ENCODE measurements around the gene PAX2. TPM values are rescaled to one million over a fixed set of nuclear protein-coding genes. Genes with fewer than 3 reads are reported as not detected.

PAX2 gene
- total RNA-seq, 1 donor from 2014 or later = not detected

DNA sequence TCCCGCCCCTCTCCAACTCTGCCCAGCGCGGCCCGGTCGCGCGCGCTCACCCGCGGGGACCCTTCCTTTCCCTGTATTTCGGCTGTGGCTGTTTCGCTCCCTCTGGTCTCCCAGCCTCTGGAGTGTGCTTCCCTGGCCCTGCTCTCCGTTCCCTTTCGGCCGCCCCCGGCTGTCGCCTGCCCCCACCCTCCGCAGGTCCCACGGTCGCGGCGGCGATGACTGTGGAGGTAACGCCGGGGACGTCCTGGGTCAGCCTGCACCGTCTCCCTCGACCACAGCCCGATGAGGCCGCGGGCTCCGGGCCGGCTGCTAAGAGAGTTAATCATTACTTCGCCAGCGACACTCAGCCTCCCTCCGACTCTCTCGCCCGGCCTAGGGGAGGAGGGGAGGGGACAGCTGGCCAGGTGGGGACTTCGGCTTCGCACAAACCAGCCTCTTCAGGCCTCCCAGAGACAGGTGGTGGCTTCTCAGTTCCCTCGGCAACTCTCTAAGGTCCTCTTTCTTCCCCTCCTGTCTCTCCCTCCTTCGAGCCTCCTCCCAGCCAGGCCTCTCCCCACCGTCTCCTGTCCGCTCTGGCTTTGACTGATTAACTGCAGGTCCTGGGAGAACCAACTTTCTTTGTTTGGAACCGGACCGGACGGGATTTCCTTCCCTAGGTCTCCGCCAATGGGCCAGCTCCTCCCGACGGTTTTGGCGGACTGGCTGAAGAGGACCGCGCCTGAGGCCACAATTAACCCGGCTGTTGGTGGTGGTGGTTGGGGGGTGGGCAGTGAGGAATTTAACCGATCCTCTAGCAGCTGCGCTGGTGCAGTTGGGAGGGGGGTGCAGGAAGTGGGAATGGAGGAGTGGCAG lies 5.6 kb upstream of the PAX2 start:
- no peak for DNase-seq (ENCODE audit: low read depth in 2 of 2)

GRCh38 chr10:100740476-100741377 lies 4.7 kb upstream of the PAX2 start:
- no peak for DNase-seq (ENCODE audit: low read depth in 2 of 2)

GRCh38 chr10:100741378-100742075 lies 3.9 kb upstream of the PAX2 start:
- DNase-seq (ENCODE audit: low read depth in 2 of 2) = no peak

GRCh38 chr10:100742076-100742771 lies 3.2 kb upstream of the PAX2 start:
- DNase-seq (ENCODE audit: low read depth in 2 of 2) = no peak

DNA sequence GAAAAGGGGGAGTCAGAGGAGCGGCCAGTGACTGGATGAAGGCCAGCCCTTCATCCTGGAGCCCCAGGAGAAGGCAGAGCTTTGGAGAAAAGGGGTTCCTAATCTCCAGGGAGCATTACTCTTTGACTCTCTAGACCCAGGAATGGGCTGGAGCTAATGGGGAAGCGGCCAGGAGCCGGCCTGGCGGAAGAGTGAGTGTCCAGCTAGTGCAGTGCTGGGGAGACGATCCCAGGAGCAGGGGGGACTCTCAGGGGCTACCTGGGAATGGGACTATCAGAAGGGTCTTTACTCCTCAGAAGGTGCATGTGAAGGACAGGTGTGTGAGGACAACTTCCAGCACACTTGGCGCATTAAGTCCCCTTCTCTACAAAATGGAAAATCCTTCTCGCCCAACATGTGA lies 2.4 kb upstream of the PAX2 start:
- DNase-seq (ENCODE audit: low read depth in 2 of 2) = no peak

- DNase-seq (ENCODE audit: low read depth in 2 of 2) = peak; percentile 38 to 71
These were observed 1.7 kb upstream of the PAX2 start for GRCh38 chr10:100743626-100744135.

DNA sequence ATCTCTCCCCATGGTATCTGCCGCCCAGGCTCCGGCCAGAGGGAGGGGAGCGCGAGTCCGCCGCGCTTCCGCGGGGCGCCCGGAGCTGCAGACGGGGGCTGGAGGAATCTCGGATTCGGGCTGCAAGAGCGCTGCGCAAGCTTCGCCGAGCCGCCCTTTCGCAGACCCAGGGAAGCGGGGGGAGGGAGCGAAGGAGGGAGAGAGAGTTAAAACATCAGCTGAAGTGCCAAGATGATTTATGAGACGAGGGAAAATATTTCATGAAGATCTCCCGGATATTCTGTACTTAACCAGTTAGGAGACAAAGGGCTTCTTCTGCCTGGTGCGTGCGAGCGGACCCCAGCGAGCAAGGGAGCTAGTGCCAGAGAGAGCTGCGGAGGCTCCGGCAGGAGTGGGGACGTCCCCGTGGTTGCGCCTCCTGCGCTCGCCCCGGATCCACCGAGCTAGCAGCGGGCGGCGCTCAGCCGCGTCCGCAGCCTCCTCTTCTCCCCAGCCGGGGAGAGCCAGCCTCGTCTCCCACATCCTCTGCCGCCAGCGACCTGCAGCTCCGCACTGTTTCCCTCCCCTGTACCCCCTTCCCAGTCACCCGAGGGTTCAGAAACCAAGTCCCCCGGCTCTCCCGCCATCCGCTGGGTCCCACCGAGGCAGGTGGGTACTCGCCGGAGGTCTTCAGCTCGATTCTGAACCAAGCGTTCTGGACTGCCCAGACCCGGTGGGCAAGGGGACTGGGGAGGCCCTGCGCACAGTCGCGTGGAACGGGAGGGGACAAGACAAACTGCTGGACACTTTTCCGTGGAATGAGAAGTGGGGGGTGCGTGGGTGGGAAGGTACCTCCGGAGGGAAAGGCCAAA lies 1.0 kb upstream of the PAX2 start:
- DNase-seq (ENCODE audit: low read depth in 2 of 2) = no peak

DNA sequence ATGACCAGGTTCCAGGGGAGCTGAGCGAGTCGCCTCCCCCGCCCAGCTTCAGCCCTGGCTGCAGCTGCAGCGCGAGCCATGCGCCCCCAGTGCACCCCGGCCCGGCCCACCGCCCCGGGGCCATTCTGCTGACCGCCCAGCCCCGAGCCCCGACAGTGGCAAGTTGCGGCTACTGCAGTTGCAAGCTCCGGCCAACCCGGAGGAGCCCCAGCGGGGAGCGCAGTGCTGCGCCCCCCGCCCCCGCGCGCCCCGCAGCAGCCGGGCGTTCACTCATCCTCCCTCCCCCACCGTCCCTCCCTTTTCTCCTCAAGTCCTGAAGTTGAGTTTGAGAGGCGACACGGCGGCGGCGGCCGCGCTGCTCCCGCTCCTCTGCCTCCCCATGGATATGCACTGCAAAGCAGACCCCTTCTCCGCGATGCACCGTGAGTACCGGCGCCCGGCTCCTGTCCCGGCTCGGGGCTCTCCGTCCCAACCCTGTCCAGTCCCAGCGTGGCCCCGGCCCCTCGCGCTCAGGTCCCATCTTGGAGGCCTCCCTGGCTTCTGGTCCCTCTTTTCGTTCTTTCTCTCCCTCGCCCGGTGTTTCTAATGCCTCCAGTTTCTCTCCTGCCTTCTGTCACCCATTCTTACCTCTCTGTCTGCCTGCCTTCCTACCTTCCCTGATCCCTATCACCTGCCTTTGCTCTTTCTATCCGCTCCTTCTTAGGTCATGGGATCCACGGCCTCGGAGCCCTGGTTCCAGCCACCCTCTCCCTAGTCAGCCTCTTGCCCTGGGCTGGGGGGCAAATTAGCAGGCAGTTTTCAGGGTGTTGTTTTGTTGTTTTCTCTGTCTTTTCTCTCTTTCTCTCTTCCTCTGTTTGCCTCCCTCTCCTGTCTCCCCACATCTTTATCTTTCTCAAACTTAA lies 751 bp downstream of the PAX2 start:
- no peak for DNase-seq (ENCODE audit: low read depth in 2 of 2)

GRCh38 chr10:100746784-100747455 lies 1.5 kb downstream of the PAX2 start:
- DNase-seq (ENCODE audit: low read depth in 2 of 2) = no peak

- no peak for DNase-seq (ENCODE audit: low read depth in 2 of 2)
These were observed 2.3 kb downstream of the PAX2 start for GRCh38 chr10:100747456-100748230.

DNA sequence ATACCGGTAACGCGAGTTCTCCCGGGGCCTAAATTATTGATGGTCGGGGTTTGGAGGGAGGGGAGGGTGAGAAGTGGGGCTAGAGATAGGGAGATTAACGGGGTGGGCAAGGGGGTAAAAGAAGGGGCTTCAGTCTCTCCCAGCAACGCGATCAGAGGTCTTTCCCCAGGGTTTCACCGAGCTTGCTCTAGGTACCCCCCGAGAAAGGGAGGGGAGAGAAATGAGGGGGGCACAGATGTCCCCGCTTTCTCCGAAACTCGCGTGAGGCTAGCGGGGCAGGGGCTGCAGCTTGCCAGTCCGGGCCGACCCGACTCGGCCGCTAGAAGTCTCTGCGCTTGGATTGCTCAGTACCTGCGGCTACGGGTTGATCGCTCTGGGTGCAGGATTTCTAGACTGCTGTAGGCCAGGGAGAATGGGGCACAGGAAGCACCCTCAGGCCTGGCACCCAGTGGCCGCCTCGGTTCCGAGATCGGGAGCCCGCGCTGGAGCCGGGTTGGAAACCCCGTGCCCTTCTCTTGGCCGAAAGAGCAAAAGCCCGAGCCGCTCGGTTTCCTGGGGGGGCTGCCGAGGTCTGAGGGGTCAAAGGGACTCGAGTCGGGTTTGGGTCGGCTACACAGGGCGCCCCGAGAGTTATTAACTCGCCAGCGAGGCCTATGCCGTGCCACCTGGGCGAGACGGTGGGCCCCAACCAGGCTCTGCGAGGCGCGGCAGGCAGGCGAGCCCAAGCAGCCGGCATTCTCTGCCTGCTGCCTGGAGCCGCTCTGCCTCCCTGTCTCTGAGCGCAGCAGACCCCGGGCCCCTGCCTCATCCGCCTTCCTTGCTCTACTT lies 3.1 kb downstream of the PAX2 start:
- DNase-seq (ENCODE audit: low read depth in 2 of 2) = no peak

DNA sequence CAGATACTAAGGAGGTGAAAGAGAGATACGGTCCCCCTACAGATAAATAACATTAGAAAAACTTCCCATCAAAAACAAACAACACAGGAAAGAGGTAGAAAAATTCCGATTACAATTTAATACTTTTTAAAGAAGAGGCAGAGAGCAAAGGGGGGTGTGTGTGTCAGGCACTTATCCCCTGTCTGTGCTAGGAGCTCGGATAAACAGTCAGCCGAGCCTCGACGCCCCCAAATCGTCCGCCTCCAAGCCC lies 3.6 kb downstream of the PAX2 start:
- no peak for DNase-seq (ENCODE audit: low read depth in 2 of 2)

DNA sequence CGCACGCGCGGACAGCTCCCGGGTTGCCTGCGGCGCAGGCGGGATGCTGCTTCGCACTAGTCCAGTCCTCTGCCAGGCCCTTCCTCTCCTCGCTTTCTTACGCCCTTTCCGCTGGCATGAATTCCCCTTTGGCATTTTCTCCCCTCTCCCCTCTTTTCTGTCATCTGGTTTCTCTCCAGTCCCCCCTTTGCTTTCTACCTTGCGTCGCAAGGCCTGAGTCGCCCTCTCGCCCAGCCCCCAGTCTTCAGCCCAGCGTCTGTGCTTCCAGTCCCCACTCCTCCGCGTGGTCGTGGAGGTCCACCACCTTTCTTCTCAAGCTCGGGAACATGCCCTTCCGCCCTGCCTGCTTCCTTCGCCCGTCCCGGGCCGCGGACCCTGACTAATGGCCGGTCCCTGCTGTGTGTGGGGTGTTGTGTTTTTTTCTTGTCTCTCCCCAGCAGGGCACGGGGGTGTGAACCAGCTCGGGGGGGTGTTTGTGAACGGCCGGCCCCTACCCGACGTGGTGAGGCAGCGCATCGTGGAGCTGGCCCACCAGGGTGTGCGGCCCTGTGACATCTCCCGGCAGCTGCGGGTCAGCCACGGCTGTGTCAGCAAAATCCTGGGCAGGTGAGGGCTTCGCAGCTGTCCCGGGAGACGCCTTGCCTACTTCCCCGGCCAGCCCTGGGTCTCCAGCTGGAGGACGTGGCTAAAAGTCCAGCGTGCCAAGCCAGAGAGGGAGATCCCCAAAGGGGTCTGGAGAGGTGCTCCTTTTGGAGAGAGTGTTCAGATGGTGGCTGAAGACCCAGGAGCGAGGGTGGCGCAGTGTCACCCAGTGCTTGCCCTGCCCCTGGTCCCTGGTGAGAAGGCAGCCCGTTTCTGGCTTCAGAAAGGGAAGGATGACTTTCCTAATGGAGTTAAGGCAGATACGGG lies 4.2 kb downstream of the PAX2 start:
- no peak for DNase-seq (ENCODE audit: low read depth in 2 of 2)

- DNase-seq (ENCODE audit: low read depth in 2 of 2) = no peak
These were observed 5.2 kb downstream of the PAX2 start for GRCh38 chr10:100750291-100751210.
